Measurements from ENCODE around the gene AMY1A.
"Not testable (repeated sequence)": the region's sequence is repeated elsewhere in the genome, so short reads cannot be mapped to it uniquely, and the experiment has no call there.

GRCh38 chr1:103701256-103701655 is 45.7 kb downstream of the AMY1A start:
- not testable (repeated sequence) for TF ChIP-seq CTCF (IDR thresholded peaks at IDR 0.05; ENCODE audit: borderline replicate concordance, extremely low read depth, low read length, poor library complexity, severe bottlenecking); EZH2 (IDR thresholded peaks at IDR 0.05; ENCODE audit: borderline replicate concordance, low read depth, low read length, severe bottlenecking)
